CD4-positive, alpha-beta T cell treated with Interleukin-2 at 100 ng/mL for 4 hours (primary cell): ENCODE data around the gene MAPK11.
A peak's percentile ranks its signal among the peaks of the same experiment; 100 is the strongest.

Experiments
- DNase-seq: peaks from one replicate; pipeline ENCODE4 v3.0.0-alpha.2; 2020; ENCODE audit warnings: low spot score

The MAPK11 gene

DNA sequence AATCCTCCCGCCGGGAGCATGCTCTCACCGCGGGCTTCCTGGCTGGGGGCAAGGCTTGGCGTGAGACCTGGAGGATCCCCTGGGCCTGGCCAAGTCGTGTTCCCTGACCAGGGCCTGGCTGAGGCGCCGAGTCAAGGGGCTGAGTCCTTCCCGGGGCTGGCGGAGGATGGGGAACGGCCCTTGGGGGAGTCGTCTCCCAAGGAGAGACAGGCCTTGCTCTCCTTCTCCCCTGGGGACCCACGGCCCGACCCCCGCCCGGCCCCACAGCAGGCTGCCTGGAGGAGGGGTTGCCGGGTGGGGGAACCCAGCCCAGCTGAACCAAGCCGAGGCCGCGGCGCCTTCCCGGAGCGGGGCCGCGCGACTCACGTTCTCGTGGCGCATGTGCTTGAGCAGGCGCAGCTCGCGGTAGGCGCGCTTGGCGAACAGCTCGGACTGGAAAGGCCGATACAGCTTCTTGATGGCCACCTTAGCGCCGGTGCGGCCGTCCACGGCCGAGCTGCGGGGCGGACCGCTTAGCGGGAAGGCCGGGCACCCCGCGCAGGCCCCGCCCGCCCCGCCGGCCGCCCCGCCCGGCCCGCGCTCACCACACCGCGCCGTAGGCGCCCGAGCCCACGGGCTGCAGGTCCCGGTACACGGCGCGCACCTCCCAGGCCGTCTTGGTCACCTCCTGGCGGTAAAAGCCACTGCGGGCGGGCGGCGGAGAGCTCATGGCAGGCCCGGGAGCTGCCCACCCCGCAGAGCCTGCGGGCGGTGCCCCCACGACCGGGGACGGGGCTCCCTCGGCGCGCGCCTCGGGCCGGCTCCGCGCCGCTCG is 9.2 kb downstream of the MAPK11 start:
- no peak for DNase-seq

DNA sequence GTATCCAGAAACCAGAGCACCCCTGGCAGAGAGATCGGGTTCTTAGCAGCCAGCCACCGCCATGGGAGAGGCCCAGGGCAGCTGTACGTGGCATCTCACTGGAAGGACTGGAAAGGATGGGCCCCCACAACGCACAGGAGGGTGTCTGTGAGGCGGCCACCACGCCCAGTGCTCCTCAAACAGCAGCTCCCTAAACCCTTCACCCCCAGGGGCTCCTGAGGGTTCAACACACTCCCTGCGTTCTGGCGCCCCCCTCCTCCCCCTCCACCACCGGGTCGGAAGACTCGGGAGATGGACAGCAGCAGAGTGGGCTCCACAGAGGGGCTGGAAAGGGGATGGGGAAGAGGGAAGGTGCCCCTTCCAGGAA is 9.8 kb downstream of the MAPK11 start:
- no peak for DNase-seq

- no peak for DNase-seq
Measured at GRCh38 chr22:50259302-50259701, 10.9 kb downstream of the MAPK11 start.

GRCh38 chr22:50258361-50259292 is 11.6 kb downstream of the MAPK11 start:
- no peak for DNase-seq

DNA sequence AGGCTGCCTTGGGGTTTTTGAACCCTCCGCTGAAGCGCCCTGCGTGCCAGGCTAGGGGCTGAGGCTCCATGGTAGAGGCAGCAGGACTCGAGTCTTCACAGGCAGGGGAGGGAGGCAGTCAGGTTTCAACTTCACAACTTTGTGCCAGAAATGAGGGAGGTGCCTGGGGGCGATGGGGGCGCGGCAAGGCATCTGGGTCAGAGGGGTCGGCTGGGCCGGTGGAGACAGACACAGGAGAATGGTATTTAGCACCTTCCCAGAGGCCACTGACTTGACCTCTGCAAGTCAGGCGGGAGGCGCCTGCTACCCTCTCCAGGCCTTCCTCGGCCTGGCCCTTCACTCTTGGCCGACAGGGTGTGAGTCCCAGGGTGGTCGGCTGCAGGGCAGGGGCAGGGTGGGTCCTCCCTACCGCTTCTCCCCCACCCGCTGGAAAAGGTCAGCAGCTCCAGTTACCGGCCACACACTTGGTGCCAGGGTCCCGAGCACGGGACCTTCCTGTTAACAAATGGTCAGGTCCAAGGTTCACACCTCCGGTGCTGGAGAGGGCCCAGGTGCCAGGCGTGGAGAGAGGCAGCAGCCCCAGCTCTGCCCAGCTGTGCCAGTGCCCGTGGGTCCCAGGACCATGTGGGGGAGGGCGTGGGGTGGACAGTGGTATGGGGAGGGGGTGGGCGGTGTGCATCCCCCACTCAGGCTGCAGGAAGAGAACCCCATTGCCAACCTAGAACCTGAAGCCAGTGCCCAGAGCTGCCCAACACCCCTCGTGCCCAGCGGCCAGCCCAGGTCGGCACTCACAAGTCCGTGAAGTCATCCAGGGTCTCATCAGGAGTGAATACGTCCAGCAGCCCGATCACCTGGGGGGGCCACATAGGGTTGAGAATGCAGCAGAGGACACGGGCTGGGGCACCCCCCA is 12.5 kb downstream of the MAPK11 start:
- no peak for DNase-seq

DNA sequence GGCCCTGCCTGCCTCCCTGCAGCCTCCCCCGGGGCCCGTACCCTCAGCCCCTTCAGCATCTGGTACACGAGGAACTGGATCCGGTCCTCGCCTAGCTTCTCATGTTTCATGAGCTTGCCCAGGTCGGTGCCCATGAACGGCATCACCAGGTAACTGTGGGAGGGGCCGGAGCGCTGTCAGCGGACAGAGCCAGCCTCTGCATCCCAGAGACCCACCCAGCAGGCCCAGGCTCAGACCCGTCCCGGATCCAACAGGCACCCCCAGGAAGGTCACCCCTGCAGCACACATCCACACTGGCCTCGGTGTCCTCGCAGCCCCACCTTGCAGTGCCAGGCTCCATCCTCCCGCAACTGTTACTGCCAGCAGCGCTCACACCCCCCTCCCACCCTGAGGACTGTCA is 13.1 kb downstream of the MAPK11 start:
- DNase-seq = no peak

GRCh38 chr22:50256258-50256862 is 13.8 kb downstream of the MAPK11 start:
- DNase-seq = no peak

DNA sequence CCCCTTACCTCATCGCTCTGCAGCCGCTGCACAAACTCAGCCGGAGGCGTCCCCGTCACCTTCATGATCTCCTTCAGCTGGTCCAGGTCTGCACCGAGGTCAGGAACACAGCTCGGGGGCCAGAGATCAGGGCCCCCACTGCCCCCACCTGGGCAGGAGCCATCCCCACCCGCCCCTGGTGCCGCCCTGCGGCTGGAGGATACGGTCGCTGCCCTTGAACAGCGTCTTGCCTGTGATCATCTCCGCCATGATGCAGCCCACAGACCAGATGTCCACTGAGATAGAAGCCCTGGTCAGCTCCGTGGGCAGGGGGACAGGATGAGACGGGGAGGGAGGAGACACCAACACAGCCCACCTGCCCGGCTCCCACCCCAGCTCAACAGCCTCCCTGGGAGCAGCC is 14.6 kb downstream of the MAPK11 start:
- no peak for DNase-seq

DNA sequence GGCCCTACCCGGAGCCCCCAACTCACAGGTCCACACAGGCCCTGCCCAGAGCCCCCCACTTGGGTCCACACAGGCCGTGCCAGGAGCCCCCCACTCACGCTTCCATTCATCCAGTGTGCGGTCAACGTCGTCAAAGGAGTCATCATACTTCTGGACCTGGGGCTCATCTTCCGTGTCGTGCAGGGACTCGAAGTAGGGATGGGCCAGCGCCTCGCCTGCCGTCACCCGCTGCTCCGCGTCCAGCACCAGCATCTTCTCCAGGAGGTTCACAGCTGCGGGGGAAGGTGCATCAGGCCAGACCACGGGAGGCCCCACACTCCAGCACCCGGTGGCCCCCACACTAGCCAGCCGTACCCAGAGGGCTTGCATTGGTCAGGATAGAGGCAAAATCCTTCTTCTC is 15.1 kb downstream of the MAPK11 start:
- no peak for DNase-seq

- no peak for DNase-seq
Measured at GRCh38 chr22:50253941-50254340, 16.2 kb downstream of the MAPK11 start.

- no peak for DNase-seq
Measured at GRCh38 chr22:50253046-50253915, 16.9 kb downstream of the MAPK11 start.

DNA sequence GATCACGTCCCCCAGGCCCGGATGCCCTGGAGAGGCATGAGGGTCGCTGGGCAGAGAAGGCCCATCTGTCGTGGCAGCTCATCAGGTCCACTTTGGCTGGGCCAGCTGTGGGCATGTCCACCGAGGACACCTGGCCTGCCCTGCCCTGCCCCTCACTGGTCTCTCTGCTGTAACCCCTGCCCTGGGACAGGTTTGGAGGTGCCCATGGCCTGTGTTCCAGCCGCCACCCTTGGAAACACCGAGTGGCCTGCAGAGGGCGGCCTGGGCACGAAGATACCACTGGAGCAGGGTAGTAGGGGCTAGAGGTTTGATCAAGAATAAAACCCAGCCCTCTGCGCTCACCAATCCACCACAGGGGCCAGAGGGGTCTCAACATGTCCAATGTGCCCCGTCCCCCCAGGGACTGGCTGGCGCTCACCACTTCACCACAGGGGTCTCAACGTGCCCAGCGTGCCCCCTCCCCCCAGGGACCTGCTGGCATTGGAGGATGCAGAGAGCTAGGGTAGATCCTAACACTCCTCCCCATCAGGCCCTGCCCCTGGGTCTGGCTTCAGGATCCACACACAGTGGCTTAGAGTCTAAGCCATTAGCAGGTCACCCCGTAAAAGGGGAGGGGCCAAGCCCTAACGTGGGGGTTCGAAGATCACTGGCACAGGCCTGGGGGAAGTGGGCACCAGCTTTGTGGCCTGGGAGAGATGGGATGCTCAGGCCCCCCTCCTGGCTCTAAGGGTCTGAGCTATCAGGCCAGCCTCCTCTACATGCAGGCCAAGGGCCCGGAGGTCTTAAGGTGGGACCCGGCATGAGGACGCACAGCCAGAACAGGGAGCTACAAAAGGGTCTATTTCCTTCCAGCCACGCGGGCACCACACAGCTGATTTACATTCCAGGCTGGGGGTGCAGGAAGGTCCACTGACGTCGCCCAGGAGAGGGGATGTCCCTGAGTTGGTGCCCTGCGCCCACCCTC is 17.8 kb downstream of the MAPK11 start:
- peak; percentile 77 for DNase-seq

GRCh38 chr22:50251477-50252081 is 18.6 kb downstream of the MAPK11 start:
- DNase-seq = no peak

GRCh38 chr22:50250555-50251476 is 19.4 kb downstream of the MAPK11 start, which contains the start of gene HDAC10:
TSS of gene HDAC10 (minus strand) at chr22:50251265. CDS start at chr22:50251032, 233 bp downstream.
- peak; percentile 77 for DNase-seq

GRCh38 chr22:50250249-50250554 is 20.0 kb downstream of the MAPK11 start:
- DNase-seq = no peak

GRCh38 chr22:50249341-50250248 is 20.6 kb downstream of the MAPK11 start:
- DNase-seq = no peak
